HG03469 (cell line): Measurements from ENCODE around the gene FNDC3A.

Experiments used
- ATAC-seq: cut with Tn5 transposase; IDR thresholded peaks from one replicate; pipeline ENCODE4 v1.9.1; 2021; ENCODE audit warnings: mild to moderate bottlenecking, moderate library complexity, moderate number of reproducible peaks; ENCODE audit not compliant: unreplicated experiment

FNDC3A gene

DNA sequence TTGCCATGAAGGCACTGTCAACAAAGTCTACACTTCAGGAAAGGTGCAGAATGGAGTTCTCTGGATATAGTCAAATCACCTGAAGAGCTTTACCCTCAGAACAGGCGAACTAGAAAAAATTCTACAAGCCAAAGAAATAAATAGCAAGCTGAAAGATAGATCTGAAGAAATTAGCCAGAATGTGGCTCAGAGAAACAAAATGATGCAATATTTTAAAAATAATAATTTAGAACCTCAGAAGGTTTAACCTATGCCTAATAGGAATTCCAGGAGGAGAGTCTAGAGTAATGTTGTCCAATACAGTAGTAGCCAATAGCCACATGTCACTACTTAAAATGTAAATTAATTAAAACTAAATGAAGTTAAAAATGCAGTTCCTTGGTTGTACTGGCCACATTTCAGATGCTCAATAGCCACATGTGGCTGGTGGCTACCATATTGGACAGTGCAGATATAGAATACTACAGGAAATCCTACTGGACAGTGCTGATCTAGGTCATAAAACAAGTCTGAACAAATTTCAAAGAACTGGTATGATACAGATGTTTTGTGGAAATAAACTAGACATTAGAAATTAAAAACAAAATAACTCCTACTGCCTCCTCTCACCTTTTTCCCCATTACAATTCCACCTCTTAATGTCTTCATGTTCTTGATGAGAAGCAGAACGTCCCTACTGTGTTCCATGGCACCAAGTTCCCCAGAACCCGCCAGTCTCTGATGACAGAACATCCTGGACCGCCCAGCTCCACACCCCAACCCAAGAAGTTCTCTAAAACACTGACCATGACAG, 271.3 kb downstream of the FNDC3A start:
- peak; percentile 25 for ATAC-seq

DNA sequence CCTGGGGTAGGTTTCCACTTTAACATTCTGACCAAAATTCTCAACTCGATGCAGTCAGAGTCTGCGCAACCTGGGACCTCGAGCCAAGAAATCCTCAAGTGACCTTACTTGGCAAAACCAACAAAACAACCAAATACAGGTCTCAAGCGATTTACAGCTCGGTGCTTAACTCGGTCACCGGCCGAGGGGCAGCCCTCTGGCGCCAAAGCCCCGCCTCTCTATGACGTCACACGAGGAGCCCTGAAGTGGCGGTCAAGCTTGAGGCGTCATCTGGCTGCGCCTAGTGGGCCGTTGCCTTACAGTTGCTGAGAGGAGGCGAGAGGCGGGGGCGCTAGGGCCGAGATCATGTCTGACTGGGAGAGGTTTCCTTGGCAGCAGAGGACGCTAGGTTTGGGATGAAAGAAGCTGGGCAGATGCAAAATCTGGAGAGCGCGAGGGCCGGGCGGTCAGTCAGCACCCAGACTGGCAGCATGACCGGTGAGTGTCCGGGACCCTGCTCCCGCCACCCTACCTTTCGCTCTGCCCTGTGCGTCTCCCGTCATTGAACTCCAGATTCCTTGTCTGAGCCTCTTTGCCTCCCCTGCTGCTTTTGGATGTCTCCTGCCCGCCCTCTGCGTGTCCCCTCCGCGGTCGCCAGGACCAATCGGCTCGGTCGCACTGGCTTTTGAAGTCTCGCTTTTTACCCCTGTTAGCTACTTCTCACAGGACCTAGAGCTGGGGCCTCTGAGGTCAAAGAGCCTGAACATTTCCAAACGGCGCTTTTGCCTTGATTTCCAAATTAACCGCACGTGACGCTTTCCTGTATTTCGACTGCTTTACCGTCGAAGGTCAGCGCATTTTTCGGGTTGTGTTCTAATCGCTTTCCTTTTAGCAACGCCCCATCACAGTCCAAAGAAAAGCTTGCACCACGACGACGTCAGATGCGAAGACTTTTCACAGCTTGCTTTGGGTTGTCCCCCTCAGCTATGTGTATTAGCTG, 272.2 kb downstream of the FNDC3A start, which contains the start of gene CDADC1:
Gene CDADC1, plus strand, starts transcription at position 283 of the 979 bp plus-strand sequence. Its CDS starts 113 bp downstream, at position 396.
- peak; percentile 92 for ATAC-seq

DNA sequence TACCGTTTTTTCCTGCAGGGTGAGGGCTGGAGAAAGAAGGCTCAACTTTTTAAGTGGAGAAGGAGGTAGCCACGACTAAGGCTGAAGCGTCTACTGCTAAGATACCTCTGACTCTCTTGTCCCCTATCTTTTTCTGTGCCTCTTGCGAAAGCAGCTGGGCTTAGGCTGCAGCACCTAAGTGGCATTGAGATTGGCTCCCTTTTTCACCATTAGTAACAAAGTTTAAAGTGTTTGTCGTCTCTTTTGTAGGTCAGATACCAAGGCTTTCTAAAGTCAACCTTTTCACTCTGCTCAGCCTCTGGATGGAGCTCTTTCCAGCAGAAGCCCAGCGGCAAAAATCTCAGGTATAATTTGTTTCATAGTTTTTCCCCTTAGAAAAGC, 272.9 kb downstream of the FNDC3A start:
- no peak for ATAC-seq

DNA sequence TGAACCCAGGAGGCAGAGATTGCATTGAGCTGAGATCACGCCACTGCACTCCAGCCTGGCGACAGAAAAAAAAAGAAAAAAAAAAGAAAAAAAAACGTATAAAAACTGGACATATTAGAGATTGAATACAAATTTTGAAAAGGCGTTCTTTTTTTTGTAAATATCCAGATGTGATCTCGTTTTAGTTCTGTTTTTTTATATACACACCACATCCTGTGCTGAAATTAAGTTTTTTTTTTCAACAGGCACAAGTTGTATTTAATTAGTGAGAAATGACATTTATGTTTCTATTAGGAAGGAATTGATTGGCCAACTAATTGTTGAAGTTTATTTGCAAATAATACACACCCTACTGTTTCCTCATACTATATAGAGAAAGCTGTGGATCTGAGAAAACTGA, 275.6 kb downstream of the FNDC3A start:
- no peak for ATAC-seq

DNA sequence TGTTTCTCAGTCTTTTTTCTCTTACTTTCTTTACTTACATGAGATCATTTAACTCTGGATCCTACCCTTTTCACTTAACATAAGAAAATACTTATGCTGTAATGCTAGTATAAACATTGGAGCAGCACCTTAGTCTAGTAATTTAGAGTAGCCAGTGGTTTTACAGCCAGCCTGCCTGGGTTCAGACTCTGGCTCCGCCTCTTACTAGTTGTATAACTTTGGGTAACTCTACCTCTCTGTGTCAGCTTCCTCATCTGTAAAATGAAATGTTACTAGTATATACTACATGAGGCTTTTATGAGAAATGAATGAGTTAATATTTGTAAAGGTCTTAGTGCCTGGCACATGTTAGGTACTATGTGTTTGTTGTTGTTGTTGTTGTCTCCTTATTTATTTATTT, 277.6 kb downstream of the FNDC3A start:
- ATAC-seq, result no peak

DNA sequence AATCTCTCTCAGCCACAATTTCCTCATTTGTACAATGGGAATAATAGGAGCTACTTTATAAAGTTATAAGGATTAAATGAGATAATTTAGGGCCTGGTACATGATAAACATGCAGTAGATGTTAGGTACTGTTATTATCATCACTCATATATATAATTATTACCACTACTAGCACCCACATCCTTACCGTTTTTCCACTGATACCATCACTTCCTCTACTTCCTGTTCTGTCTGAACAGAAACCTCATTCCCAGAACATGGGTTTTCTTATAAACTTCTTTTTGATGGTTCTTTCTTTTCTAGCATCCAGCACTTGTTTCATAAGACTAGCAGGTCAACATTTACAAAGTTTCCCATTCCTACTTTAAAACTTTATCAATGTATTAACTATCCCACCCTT, 278.3 kb downstream of the FNDC3A start:
- ATAC-seq, result no peak

DNA sequence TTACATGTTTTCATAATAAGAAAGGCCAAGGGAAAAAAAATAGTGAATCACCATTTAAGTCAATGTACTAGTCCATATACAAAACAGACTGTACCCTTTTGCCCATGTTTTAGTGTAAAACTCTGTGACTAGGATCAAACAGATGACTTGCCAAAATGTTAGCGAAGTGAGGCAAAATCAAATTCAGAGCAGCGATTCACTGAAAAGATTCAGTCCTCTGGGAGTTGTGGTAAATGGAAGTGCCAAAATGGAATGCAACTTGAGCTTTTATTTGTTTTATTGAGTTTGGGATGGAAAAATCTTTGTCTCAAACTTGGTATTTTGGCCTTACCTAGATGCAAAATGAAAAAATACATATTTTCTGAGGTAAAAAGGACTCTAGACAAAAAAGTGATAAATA, 281.1 kb downstream of the FNDC3A start:
- no peak for ATAC-seq

DNA sequence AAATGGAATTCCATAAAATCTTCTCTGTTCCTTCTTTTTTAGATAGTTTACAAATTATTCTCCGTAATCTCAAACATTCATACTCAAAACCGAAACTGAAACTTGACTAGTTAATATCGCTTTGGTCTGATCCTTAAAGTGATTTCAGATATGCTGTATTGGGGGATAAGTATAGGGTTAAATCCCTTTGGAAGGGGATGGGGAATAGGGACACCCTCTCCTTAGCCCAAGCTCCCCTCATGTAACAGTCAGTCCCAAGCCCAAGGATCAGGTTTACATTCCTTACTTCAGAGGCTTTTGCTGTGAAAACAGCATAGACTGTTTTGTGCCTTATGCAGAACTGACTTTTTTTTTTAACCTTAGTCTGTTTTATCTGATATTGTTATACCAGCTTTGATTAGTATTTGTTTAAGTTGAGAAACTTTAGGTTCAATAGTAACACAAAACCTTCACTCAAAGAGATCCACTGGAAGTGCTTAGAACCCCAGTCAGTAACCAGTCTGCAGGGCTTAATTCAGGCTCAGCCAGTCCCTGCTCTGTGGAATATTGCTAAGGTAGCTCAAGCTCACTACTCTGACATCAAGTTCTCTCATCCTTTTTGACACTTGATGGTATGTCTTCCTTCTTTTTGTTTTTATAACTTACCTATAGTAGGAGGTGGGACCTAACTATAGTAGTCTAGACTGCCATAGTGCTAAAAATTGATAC, 282.5 kb downstream of the FNDC3A start:
- no peak for ATAC-seq
